ENCODE results near the gene CSGALNACT2.
"Not testable (repeated sequence)": the region's sequence is repeated elsewhere in the genome, so short reads cannot be mapped to it uniquely, and the experiment has no call there.

CSGALNACT2 gene

DNA sequence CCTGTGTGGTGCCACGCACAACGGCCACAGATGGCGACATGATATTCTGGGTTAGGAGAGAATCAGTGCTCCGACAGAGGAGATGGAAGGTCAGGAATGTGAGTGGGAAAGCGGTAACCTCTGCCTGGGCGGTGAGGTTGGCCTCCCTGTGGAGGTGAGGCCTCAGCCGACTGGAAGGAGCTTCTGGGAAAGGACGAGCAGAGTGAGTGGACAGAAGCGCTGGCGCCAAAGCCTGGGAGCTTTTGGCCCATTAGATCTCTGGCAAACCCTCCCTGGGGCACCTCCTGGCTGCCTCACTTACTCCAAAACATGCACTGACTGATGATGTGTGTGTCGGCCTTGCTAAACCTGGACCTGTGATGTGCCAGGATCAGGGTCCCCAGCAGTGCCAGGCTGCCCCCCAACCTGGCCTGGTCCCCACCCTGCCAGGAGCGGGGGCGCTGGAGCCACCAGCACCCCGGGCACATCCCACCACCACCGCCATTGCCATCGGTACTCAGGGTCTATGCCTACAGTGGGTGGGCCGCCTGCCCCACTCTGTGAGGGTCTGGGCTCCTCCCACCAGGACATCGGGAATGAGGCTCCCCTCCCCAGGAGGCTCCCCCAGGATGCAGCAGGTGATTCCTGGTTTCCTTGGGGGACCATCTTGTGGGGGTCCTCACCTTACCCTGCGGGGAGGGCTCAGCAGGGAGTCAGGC, 77.7 kb downstream of the CSGALNACT2 start:
- no peak for TF ChIP-seq JUND (IDR thresholded peaks at IDR 0.05; ENCODE audit: low read depth)
- DNase-seq (ENCODE audit: low read depth in 1 of 2, low spot score in 1 of 2): no peak
- in situ Hi-C loops (cut with HindIII; ENCODE audit: low pct_unique_long_range_greater_than_20kb, low sequenced_read_pairs): no loop called here

DNA sequence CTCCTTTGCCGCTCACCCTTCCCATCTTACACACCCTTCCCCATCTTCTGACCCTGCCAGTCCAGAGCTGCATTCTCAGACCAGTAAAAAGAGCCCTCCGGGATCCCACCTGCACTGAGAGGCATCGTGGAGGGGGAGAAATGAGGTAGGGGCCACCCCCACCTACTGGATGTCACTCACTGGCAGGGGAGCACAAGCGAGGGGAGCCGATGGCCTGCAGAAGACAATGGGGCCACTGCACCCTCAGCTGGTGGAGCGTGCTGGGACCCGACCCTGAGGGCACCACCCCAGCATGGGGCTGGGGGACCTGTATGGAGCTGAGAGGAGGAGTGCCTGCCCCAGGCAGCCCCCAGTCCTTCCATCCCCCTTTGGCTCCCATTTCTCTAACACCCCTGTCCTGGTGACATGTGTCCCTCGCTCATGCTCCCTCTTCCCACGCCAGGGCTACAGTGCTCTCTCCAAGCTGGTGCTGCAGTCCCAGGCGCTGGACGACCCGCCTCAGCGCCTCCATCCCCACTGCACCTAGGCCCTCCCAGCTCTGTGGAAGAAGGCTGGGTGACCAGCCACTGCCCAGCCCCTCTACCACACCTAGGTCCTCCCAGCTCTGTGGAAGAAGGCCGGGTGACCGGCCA, 78.8 kb downstream of the CSGALNACT2 start:
- in situ Hi-C loops (cut with HindIII; ENCODE audit: low pct_unique_long_range_greater_than_20kb, low sequenced_read_pairs): no loop called here
- DNase-seq (ENCODE audit: low read depth in 1 of 2, low spot score in 1 of 2): no peak
- no peak for TF ChIP-seq JUND (IDR thresholded peaks at IDR 0.05; ENCODE audit: low read depth)

- in situ Hi-C loops (cut with HindIII; ENCODE audit: low pct_unique_long_range_greater_than_20kb, low sequenced_read_pairs): no loop called here
- no peak for DNase-seq (ENCODE audit: low read depth in 1 of 2, low spot score in 1 of 2)
These were observed 79.4 kb downstream of the CSGALNACT2 start for GRCh38 chr10:43217563-43218205.

GRCh38 chr10:43218206-43218950, 80.1 kb downstream of the CSGALNACT2 start:
- in situ Hi-C loops (cut with HindIII; ENCODE audit: low pct_unique_long_range_greater_than_20kb, low sequenced_read_pairs): no loop called here
- no peak for TF ChIP-seq JUND (IDR thresholded peaks at IDR 0.05; ENCODE audit: low read depth)
- DNase-seq (ENCODE audit: low read depth in 1 of 2, low spot score in 1 of 2): no peak

More at GRCh38 chr10:43217563-43218205, 79.4 kb downstream of the CSGALNACT2 start:
- TF ChIP-seq JUND (IDR thresholded peaks at IDR 0.05; ENCODE audit: low read depth): no peak

- TF ChIP-seq JUND (IDR thresholded peaks at IDR 0.05; ENCODE audit: low read depth): no peak
- in situ Hi-C loops (cut with HindIII; ENCODE audit: low pct_unique_long_range_greater_than_20kb, low sequenced_read_pairs): no loop called here
- DNase-seq (ENCODE audit: low read depth in 1 of 2, low spot score in 1 of 2): no peak
These were observed 80.9 kb downstream of the CSGALNACT2 start for GRCh38 chr10:43218951-43219837.

- in situ Hi-C loops (cut with HindIII; ENCODE audit: low pct_unique_long_range_greater_than_20kb, low sequenced_read_pairs): no loop called here
- no peak for DNase-seq (ENCODE audit: low read depth in 1 of 2, low spot score in 1 of 2)
- no peak for TF ChIP-seq JUND (IDR thresholded peaks at IDR 0.05; ENCODE audit: low read depth)
These were observed 81.6 kb downstream of the CSGALNACT2 start for GRCh38 chr10:43219848-43220247.

GRCh38 chr10:43220251-43220650, 82.0 kb downstream of the CSGALNACT2 start:
- in situ Hi-C loops (cut with HindIII; ENCODE audit: low pct_unique_long_range_greater_than_20kb, low sequenced_read_pairs); DNase-seq (ENCODE audit: low read depth in 1 of 2, low spot score in 1 of 2): not testable (repeated sequence)

GRCh38 chr10:43220657-43221418, 82.6 kb downstream of the CSGALNACT2 start:
- no peak for TF ChIP-seq JUND (IDR thresholded peaks at IDR 0.05; ENCODE audit: low read depth)
- DNase-seq (ENCODE audit: low read depth in 1 of 2, low spot score in 1 of 2): no peak
- in situ Hi-C loops (cut with HindIII; ENCODE audit: low pct_unique_long_range_greater_than_20kb, low sequenced_read_pairs): no loop called here

DNA sequence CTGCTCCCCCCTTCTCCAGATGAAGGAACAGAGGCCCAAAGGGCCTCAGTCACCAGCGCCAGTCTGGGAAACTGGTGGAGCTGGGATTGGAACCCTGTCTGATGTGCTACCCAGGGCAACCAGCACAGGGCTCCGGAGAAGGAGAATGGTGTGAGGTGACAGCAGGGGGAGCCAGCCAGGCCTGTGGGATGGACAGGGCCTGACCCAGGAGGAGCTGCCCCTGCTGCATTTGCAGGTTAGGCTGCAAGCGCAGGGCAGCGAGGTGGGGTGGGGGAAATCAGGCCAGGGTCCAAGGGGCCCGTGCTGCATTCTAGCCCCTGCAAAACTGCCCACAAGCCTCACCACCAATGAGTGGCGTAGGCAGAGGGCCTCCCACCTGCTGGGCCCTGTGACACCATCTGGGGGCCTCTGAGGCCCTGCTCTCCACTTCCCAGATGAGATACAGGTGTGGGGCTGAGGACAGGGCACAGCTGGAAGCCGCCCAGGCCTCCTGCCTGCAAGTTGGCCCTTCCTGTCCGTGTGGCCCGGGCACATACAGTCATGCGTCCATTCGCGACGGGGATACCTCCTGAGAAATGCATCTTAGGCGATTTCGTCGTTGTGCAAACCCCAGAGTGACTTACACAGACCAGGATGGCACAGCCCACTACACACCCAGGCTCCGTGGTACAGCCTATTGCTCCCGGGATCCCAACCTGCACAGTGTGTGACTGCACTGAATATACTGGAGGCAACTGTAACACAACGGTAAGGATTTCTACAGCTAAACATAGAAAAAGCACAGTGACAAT, 83.4 kb downstream of the CSGALNACT2 start:
- TF ChIP-seq JUND (IDR thresholded peaks at IDR 0.05; ENCODE audit: low read depth): no peak
- DNase-seq (ENCODE audit: low read depth in 1 of 2, low spot score in 1 of 2): peak in 1 of 2 experiments; percentile 60
- in situ Hi-C loops (cut with HindIII; ENCODE audit: low pct_unique_long_range_greater_than_20kb, low sequenced_read_pairs): no loop called here

- in situ Hi-C loops (cut with HindIII; ENCODE audit: low pct_unique_long_range_greater_than_20kb, low sequenced_read_pairs): no loop called here
- no peak for TF ChIP-seq JUND (IDR thresholded peaks at IDR 0.05; ENCODE audit: low read depth)
- DNase-seq (ENCODE audit: low read depth in 1 of 2, low spot score in 1 of 2): no peak
These were observed 84.0 kb downstream of the CSGALNACT2 start for GRCh38 chr10:43222210-43222720.
